Measurements from ENCODE around the gene KANSL1L.

The KANSL1L gene

GRCh38 chr2:210072493-210072892 lies 98.7 kb downstream of the KANSL1L start:
- DNase-seq (ENCODE audit: low read depth), result no peak

GRCh38 chr2:210063306-210063705 lies 107.9 kb downstream of the KANSL1L start:
- no peak for DNase-seq (ENCODE audit: low read depth)

GRCh38 chr2:210055825-210056224 lies 115.4 kb downstream of the KANSL1L start:
- no peak for DNase-seq (ENCODE audit: low read depth)

- no peak for DNase-seq (ENCODE audit: low read depth)
Observed at GRCh38 chr2:210054696-210055095, 116.5 kb downstream of the KANSL1L start.

GRCh38 chr2:210050885-210051284 lies 120.3 kb downstream of the KANSL1L start:
- DNase-seq (ENCODE audit: low read depth), result no peak

- no peak for DNase-seq (ENCODE audit: low read depth)
Observed at GRCh38 chr2:210049831-210050230, 121.4 kb downstream of the KANSL1L start.

GRCh38 chr2:210046851-210047500 lies 124.2 kb downstream of the KANSL1L start:
- no peak for DNase-seq (ENCODE audit: low read depth)

GRCh38 chr2:210038078-210038477 lies 133.1 kb downstream of the KANSL1L start:
- no peak for DNase-seq (ENCODE audit: low read depth)

GRCh38 chr2:210035679-210036078 lies 135.5 kb downstream of the KANSL1L start:
- DNase-seq (ENCODE audit: low read depth), result no peak

GRCh38 chr2:210034087-210034683 lies 137.0 kb downstream of the KANSL1L start:
- DNase-seq (ENCODE audit: low read depth), result no peak

GRCh38 chr2:210028178-210028577 lies 143.0 kb downstream of the KANSL1L start:
- no peak for DNase-seq (ENCODE audit: low read depth)

GRCh38 chr2:210027608-210028007 lies 143.6 kb downstream of the KANSL1L start:
- DNase-seq (ENCODE audit: low read depth), result no peak

GRCh38 chr2:210022824-210023223 lies 148.4 kb downstream of the KANSL1L start:
- no peak for DNase-seq (ENCODE audit: low read depth)

GRCh38 chr2:210020138-210020537 lies 151.1 kb downstream of the KANSL1L start:
- no peak for DNase-seq (ENCODE audit: low read depth)

GRCh38 chr2:210009896-210010295 lies 161.3 kb downstream of the KANSL1L start:
- no peak for DNase-seq (ENCODE audit: low read depth)

- DNase-seq (ENCODE audit: low read depth), result no peak
Observed at GRCh38 chr2:210009126-210009525, 162.1 kb downstream of the KANSL1L start.

GRCh38 chr2:210007895-210008294 lies 163.3 kb downstream of the KANSL1L start:
- DNase-seq (ENCODE audit: low read depth), result no peak

- DNase-seq (ENCODE audit: low read depth), result no peak
Observed at GRCh38 chr2:210004881-210005280, 166.3 kb downstream of the KANSL1L start.

- no peak for DNase-seq (ENCODE audit: low read depth)
Observed at GRCh38 chr2:210003359-210003758, 167.8 kb downstream of the KANSL1L start.

- DNase-seq (ENCODE audit: low read depth), result peak; percentile 96
Observed at GRCh38 chr2:210002158-210003157, 168.8 kb downstream of the KANSL1L start, which contains the start of gene RPE. Gene RPE (plus strand): TSS chr2:210002638. CDS start chr2:210002662, 24 bp downstream.

GRCh38 chr2:210000464-210001324 lies 170.5 kb downstream of the KANSL1L start:
- no peak for DNase-seq (ENCODE audit: low read depth)

- no peak for DNase-seq (ENCODE audit: low read depth)
Observed at GRCh38 chr2:209998596-209998995, 172.6 kb downstream of the KANSL1L start.

Data from activated T-helper 9 cell treated with anti-CD3 and anti-CD28 coated beads, Interleukin-2, amount 50 U/mL, for 16 hours (primary cell).